Measurements from ENCODE around the gene IRAG1.

The IRAG1 gene

DNA sequence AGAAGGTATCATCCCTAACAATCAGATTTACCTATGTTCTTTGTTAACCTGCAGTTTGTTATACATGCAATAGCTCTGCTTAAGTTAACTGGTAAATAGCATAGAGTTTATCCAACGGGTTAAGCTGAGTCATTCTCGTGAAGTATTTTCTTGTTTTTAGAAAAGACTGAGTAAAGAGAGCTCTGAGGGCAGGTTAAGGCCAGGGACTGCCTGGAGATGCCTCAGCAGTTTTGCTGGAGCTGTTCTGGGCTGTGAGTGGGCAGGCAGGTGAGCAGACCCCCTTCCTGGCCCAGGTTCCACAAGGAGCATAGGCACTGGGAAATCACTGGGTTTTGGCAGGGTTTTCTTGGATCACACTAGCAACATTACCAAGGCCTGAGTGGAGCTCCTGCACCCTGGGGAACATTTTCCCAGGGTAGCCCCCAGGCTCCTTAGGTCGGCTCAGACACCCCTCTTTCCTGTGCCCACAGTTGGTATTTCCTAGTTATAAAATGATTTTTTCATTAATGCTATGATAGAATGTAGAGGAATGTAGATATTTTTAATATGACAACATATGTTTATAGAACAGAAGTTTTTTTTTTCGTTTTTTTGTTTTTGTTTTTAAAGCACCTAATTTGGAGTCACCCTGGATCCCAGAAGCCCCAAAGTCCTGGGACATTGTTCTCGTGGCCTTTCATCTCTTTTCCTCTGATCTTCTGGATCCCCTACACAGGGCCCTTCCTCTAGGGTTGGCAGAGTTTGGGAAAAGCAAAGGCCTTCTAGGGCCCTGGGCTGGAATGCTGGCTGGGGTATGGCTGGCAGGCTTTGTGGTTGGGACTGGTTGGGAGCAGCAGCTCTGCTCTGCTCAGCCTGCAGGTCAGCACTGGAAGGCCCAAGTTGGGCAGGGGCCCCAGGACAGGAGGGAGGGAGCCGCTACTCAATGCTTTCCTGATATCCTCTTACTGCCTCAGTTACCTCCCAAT, 26.7 kb downstream of the IRAG1 start:
- no peak for DNase-seq (ENCODE audit: low read depth in 2 of 2)

DNA sequence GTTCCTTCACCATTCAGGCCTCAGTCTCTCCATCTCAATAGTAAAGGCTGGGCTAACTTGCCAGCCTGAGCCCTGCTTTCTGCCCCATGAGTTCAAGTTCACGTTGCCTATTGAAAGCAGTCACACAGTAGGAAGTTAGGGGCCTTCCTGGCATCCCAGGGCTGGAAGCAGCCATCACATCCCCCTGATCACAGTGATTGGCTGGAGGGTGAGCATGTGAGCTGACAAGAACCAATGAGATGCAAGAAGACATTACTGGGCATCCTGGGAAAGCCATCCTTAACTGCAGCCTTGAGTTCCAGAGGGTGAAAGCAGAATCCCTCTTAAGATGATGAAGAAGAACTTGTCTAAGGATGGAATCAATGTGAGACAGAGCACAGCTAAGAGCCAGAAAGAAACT, 29.1 kb downstream of the IRAG1 start:
- DNase-seq (ENCODE audit: low read depth in 2 of 2) = no peak

DNA sequence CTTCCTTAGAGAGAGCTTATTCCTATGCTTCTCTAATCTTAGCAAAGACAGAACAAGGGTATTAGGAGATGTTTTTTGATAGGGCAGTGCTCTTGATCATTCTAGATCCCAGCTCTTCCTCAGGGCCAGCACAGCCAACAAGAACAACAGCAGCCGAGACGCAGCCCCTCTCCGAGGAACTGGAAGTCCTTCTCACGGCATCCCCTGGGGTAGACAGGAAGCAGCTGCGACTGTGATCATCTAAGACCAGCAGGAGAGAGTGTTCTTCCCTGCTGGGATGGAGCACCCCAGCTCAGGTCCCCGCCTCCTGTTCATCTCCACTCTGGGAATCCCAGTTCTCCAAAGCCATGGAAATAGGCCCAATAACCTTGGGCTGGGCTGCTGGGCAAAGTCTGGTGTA, 29.6 kb downstream of the IRAG1 start:
- no peak for DNase-seq (ENCODE audit: low read depth in 2 of 2)

DNA sequence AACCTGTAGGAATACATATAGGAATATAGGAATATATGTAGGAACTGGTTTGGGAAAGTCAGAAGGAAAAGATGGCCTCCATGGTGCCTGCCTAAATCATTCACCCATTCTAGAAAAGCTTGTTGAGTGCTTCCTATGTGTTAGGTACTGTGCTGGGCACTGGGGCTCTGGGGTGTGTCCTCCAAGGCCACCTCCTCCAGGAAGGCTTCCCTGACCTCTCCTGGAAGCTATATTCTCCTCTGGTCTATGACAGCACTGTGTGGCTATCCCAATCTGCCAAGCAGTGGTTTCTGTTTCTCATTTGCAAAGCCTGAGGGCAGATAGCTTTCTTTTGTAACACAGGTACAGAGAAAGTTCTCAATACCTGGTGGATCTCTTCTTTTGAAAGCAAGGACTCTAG, 30.2 kb downstream of the IRAG1 start:
- DNase-seq (ENCODE audit: low read depth in 2 of 2) = no peak

DNA sequence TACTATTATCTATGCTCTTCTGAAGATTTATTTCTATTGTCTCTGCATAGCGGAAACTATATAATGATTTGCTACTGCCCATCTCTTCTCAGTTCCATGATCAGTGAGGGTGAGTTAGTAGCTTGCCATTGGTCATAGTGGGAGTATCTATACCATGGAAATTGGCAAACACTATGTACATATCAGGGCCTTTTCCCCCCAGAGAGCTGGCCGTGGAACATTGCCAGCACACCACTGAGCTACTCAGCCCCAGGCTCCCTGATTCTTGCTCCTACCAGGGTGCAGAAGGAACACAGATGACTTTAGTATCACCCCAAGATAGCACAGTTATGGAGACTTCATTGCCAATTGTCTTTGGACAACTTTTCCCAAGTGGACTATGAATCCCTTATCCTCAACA, 33.2 kb downstream of the IRAG1 start:
- no peak for DNase-seq (ENCODE audit: low read depth in 2 of 2)

DNA sequence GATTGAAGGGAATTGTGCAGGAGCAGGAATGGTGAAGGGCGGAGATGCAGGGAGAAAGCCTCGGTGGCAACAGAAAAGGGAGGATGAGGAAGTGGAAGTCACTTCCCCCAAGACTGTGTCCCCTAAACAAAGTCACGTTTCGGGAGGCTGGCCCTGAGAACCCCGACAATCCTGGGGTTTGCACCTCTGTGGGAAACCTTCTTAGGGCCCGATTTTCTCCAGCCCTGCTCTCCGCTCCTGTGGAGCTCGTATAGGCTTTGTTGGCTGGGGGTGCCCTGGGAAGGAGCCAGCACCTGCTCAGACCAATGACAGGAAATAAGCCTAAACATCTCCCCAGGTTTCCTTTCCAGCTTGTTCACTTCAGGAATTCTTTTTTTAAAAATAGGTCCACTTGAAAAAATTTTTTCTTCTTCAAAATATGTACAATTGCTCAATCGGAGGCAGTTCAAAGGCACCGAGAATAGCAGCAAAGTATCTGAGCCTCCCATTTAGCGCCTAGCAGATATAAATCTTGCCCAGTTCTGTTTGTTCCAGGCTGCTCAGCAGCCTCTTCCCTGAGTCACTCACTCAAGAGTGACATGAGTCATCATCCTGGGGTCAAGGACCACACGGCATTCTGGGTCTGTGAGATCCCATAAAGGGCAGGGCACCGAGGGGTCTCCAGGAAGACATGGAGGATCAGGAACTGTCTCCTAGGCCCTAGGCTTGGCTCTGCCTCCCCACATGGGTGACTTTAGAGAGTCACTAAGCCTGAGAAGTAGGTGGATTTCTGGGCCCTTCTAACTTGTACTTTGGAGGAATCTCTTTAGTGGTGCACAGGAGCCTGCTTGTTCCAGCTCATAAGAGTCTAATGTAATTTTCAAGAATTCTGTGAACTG, 34.0 kb downstream of the IRAG1 start:
- DNase-seq (ENCODE audit: low read depth in 2 of 2) = no peak

DNA sequence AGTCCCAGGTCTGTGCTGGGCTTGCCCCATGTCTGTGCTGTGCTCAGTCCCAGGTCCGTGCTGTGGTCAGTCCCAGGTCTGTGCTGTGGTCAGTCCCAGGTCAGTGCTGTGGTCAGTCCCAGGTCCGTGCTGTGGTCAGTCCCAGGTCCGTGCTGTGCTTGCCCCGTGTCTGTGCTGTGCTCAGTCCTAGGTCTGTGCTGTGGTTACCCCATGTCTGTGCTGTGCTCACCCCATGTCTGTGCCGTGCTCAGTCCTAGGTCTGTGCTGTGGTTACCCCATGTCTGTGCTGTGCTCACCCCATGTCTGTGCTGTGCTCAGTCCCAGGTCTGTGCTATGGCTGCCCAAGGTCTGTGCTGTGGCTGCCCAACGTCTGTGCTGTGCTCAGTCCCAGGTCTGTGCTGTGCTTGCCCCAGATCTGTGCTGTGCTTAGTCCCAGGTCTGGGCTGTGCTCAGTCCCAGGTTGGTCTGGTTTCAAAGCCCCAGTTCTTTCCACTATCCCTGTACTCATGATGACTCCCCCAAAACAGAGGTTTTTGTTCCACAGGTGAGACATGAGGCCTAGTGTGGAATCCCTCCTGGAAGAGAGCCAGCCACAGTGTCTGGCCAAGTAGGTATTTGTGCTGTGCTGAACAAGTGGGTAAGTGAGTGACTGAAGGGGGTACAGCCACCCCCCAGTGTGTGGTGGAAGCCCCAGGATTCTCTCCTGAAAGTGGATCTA, 34.8 kb downstream of the IRAG1 start:
- no peak for DNase-seq (ENCODE audit: low read depth in 2 of 2)

DNA sequence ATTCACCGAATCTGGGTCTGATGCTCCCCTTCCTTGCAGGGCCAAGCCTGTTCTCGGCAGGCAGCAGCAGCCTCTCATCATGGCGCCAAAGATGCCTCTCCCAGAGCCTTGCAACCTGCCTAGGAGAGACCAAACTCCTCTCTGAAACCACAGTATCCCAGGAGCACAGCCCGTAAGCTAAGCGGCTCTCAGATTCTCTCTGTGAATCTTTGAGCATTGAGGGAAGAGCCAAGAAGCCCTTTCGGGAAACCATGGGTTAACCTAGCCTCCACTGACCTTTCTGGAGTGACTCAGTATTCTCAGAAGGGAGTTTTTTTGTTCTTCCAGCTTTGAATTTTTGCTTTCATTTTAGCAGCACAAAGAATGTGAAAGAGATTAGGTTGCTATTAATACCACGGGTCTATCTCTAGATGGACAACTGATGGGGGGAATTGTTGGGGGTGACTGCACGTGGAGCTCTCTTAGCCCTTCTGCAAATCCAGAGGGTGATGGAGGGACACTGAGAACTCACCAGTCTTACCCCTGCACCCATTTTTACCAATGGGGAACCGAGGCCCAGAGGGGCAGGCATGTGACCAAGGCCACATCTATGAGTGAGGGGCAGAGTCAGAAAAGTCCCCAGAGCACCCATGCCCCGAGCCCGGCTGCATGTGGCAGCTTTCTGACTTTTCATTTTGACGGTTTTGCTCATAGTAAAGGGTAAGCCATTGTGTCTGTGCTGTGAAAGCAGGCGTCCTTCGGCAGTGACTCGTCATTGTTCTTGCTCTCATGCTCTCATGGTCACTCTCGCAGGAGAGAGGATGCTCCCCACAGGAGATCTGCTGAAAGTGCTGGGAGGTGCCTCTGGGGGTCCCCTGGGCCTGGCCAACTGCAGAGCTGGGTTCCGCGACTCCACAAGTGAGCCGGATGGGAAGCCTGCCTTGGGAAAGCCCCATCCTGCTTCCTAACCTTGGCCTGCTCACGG, 36.0 kb downstream of the IRAG1 start:
- no peak for DNase-seq (ENCODE audit: low read depth in 2 of 2)

DNA sequence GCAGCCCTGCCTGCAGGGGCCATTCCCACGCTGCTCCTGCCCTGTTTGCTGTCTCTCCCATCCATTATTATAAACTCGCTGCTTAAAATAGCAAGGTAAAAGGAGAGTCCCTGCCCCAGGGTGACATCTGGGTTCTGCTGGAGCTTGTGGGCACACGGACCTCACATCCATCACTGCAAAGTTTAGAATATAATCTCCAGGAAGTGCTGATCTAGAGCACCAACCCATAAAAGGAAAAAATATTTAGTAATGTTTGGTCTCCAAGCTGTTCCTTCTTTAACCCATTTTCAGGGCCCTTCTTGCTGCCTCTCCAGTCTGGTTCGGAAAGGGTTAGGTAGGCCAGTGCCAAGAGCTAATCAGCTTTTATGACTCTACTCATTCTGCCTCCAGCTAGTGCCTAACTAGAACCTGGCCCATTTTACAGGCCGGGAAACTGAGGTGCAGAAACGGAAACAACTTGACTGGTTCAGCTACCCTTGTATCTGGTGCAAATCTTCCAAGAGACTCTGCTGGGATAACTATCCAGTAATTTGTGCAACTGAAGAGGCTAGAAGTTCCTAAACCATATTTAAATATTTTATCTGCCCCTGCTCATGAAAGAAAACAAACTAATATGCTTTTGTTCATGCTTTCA, 37.5 kb downstream of the IRAG1 start:
- DNase-seq (ENCODE audit: low read depth in 2 of 2) = no peak

DNA sequence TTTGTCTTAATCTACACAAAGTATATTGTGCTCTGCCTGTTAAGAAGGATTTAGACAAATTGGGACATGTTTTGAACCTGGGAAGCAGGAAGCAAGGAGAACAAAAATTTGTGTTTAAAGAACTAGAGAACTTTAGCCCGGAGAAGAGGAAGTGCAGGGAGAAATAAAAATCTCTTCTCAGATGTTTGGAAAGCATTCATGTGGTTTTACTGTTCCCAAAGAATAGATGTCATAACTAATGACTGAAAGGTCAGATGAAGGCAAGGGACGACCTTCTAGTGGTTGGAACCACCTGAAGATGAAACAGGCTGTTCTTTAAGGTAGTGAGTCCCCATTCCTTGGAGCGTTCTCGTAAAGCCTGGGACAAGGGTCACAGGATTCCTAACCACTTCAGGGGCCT, 38.3 kb downstream of the IRAG1 start:
- DNase-seq (ENCODE audit: low read depth in 2 of 2) = no peak

DNA sequence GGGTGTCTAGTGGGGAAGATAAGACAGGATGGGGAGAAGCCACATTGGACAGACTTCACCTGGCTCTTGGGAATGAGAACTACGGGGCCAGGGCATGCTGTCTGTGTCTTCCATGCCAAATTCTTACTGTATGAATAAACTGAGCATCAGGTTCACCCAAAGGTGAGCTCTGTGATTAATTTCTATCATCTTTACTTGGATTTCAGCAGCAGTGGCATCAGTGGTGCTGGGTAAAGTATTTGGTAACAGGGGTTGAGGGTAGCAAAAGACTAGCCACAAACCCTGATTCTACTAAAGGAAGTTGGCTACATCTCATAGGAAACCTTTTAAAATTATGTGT, 38.8 kb downstream of the IRAG1 start:
- no peak for DNase-seq (ENCODE audit: low read depth in 2 of 2)

DNA sequence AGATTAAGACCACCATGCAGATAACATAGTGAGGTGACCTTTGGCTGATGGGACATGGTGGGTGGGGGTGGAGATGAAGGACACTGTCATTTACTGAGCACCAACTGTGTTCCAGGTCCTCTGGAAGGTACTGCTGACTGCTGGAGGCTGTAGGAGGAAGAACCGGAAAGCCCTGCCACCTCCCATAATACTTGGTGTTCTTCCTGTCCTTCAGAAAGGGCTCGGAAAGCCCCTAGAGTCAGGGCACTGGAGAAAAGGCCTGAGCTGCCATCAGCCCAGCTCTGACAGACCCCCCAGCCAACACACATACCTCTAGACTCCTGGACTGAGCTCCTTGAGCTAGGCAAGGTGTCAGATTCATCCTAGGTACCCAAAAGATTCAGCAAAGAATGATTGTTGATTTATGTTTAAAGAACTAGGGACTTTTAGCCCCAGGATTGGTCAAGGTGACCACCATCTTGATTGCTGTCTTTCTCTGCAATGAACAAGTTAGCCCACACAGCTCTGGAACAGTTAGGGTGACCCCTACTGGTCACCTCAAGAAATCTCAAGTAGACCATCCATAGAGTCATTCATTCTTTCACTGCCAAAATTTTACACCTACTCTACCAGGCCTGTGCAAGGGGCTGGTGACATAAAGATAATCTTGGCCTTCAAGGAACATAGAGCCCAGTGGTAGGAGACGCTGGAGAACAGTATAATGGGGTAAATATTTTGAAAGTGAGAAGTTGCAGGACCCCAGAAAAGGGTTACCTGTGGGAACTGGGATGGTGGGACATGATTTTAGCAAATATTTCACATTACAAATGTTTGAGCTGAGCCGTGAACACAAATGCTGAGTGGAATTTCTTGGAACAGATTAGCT, 39.4 kb downstream of the IRAG1 start:
- DNase-seq (ENCODE audit: low read depth in 2 of 2) = no peak

DNA sequence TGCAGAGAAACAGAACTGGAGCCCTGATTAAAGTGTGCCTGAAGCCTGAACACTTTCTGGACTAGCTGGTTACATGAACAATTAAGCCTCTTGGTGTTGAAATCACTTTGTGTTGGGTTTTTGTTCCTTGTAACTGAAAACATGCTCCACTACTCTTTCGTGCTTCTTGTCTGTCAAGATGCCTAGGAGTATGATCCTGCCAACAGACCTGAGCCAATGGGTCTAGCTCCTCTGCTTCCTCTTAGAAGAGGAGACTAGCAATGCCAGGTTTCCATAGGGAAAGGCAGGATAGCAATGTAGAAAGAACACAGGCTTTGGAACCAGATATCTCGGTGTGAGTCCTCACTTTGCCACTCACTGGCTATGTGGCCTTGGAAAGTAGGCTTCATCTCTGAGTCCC, 40.3 kb downstream of the IRAG1 start:
- DNase-seq (ENCODE audit: low read depth in 2 of 2) = no peak

DNA sequence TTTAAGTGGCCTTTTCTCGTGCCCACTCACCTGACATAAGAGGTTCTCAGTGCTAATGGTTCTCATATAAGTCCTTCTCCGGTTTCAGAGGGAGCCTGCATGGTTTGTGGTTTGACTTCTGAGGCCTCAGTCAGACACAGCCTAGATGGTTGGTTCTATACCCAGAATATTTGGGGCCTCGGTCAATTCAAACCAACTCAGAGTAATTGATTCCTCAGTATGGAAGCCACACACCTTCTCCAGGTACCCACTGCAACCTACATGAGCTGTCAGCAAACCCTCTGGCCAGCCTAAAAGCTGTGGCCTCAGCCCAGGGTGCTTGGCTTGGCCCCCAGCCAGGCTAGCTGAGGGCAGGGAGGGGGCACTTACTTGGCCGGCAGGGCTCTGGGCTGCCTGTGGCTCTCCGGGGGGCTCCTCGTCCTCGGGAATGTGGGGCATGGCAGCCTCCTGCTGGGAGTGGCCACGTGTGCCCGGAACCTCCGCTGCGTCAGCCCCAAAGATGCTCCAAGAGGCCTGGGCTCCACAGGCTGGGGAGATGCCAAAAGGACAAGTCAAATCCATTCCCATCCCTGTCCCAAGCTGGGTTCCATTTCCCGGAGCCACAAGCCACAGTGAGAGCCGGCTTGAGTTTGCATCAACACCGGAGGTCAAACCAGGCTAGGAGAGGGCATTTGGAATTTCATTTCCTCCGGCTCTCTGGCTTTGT, 41.7 kb downstream of the IRAG1 start:
- no peak for DNase-seq (ENCODE audit: low read depth in 2 of 2)

DNA sequence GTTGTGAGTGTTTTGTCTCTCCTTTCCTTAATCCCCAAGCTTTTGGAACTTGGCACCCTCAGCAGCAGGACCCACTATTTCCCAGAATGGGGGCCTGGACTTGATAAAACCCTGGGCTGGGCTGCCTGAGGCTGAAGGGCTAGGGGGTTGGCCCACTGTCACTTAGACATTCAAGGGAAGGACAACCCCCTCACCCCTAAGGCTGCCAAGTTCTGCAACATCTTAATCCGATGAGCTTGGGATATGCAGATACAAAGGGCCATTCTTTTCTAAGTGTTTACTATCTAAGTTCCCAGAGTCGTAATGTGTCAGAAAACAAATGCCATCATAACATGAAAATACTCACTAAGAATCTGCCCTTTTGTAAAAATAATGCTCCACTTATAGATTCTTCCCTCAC, 42.9 kb downstream of the IRAG1 start:
- no peak for DNase-seq (ENCODE audit: low read depth in 2 of 2)

DNA sequence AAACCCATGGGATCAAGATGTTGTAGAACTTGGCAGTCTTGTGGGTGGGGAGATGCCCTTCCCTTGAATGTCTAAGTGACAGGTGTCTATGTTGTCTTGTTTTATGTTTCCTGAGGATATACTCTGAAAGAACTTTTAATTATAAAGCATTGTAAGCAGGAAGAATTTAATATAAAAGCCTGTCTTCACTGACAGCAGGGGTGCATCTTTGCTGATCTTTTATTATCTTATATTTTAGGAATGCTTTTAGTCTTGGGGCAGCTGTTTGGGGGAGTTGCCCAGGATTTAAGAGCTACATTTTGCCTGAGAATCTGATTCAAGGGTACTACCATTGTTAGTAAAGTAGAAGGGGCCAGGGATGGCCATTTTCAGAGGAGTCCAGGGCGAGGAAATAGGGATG, 43.4 kb downstream of the IRAG1 start:
- no peak for DNase-seq (ENCODE audit: low read depth in 2 of 2)

DNA sequence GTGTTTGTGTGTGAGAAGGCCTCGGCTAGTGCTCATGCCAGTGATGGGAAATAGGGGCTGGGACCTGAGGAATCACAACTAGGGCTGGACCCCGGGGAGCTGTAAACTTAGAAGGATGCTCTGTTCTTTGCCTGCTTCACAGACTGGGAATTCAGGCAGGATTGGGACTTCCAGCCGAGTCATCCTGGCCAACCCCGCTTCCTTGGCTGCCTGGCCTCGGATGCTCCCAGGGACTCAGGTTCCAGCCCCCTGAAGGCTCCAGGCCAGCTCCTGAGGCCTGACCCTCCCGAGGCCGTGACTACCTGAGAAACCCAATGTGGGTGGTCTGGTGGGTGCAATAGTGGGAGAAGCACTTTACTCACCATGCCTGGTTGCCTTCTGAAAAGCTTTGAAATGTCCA, 44.7 kb downstream of the IRAG1 start:
- no peak for DNase-seq (ENCODE audit: low read depth in 2 of 2)

DNA sequence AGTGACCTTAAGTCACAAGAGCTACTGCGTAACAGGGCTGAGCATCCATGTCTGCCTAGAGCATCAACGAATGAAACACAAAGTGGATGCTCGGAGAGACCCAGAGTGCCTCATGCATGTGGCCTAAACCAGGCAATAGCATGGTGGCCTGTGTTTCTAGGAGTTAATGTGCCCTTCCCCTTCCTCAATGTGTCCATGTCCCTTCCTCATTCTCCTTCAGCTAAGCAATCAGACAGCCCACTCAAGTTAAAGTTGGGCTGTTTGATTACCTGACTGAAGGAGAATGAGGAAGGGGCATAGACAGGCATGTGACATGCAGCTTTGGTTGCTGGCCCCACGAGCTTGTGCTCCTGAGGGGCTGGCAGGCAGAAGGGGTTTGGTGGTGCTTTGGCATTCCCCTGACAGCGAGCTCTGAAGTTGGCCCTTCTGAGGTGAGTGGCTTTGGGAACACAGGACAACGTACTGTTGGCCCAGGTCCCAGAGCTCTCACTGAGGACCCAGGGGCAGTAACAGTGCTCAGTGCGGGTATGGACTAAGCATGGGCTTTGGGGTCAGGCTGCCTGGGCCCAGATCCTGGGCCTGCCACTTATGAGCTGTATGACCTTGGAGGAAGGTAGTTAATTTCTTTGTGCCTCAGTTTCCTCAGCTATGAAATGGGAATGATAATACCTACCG, 46.7 kb downstream of the IRAG1 start:
- no peak for DNase-seq (ENCODE audit: low read depth in 2 of 2)

All from stimulated activated CD4-positive, alpha-beta T cell treated with anti-CD3 and anti-CD28 coated beads, Interleukin-15, amount 100 ng/mL, for 48 hours (primary cell).